OCI-LY7 (cell line): ENCODE results near the gene DPYD. TPM values are rescaled to one million over a fixed set of nuclear protein-coding genes. Genes with fewer than 3 reads are reported as not detected.

Source experiments
- BruUV-seq: library from RNA; stranded (reverse); fragments of 400-500 nt; replicated peaks from 2 replicates; lab custom pipeline; 2021; lab: Mats Ljungman, UMichigan
- CTCF ChIA-PET: fragments of 300-600 bp; sonication (Branson Sonifier 250); formaldehyde crosslinking; loops from one replicate; lab custom pipeline; 2022; ENCODE audit warnings: antibody characterized with exemption; ENCODE audit not compliant: unreplicated experiment; lab: Charles Lee
- POLR2A ChIA-PET: fragments of 300-600 bp; sonication (Branson Sonifier 250); formaldehyde crosslinking; loops from one replicate; lab custom pipeline; 2022; ENCODE audit warnings: antibody characterized with exemption; lab: Charles Lee
- DNase-seq: peaks from one replicate; pipeline ENCODE4 v3.0.0-alpha.2; 2015; ENCODE audit warnings: low spot score
- H2AFZ ChIP-seq: fragments of 200-600 bp; sonication (generic), shearing (Covaris generic); 2 replicates; pipeline ENCODE4 v1.6.1; 2014; ENCODE audit warnings: mild to moderate bottlenecking, antibody characterized with exemption, low read length, moderate library complexity
- H3K27ac ChIP-seq: fragments of 200-600 bp; sonication (generic); 2 replicates; pipeline ENCODE4 v1.5.1; 2014; ENCODE audit warnings: mixed run types, low read depth, mild to moderate bottlenecking, moderate library complexity, low read length, inconsistent platforms; ENCODE audit not compliant: poor library complexity, severe bottlenecking
- H3K36me3 ChIP-seq: fragments of 200-600 bp; sonication (generic); 2 replicates; pipeline ENCODE4 v1.6.1; 2014; ENCODE audit warnings: mild to moderate bottlenecking, antibody characterized with exemption, low read length, moderate library complexity, mixed read lengths; ENCODE audit not compliant: insufficient read depth
- H3K4me1 ChIP-seq: fragments of 200-600 bp; sonication (generic); 2 replicates; pipeline ENCODE4 v1.5.1; 2014; ENCODE audit warnings: mild to moderate bottlenecking, low read length; ENCODE audit not compliant: insufficient read depth, poor library complexity, severe bottlenecking
- H3K4me2 ChIP-seq: fragments of 200-600 bp; sonication (generic); 2 replicates; pipeline ENCODE4 v1.6.1; 2014; ENCODE audit warnings: mild to moderate bottlenecking, low read length
- H3K4me3 ChIP-seq: fragments of 200-600 bp; sonication (generic); 2 replicates; pipeline ENCODE4 v1.5.1; 2014; ENCODE audit warnings: mild to moderate bottlenecking, low read depth, low read length; ENCODE audit not compliant: poor library complexity, severe bottlenecking
- H3K79me2 ChIP-seq: fragments of 200-600 bp; sonication (generic); 2 replicates; pipeline ENCODE4 v1.6.1; 2016; ENCODE audit warnings: low read depth, mild to moderate bottlenecking, low read length, moderate library complexity, mixed read lengths; ENCODE audit not compliant: insufficient read depth
- H3K9me2 ChIP-seq: fragments of 200-600 bp; sonication (generic); 2 replicates; pipeline ENCODE4 v1.6.1; 2016; ENCODE audit warnings: mild to moderate bottlenecking, low read length, mixed read lengths; ENCODE audit not compliant: insufficient read depth
- H3K9me3 ChIP-seq: fragments of 200-600 bp; sonication (generic); 2 replicates; pipeline ENCODE4 v1.6.1; 2014; ENCODE audit warnings: mild to moderate bottlenecking, mixed run types, low read length, mixed read lengths
- H4K20me1 ChIP-seq: fragments of 200-600 bp; sonication (generic); 2 replicates; pipeline ENCODE4 v1.6.1; 2014; ENCODE audit warnings: mild to moderate bottlenecking, antibody characterized with exemption, low read length, moderate library complexity, mixed read lengths; ENCODE audit not compliant: insufficient read depth
- CTCF ChIP-seq: fragments of 200-600 bp; sonication (generic); conservative IDR thresholded peaks from 2 replicates; pipeline ENCODE4 v1.5.1; 2014; ENCODE audit warnings: mild to moderate bottlenecking, antibody characterized with exemption, low read length, moderate library complexity, mixed read lengths
- EZH2phosphoT487 ChIP-seq: fragments of 200-600 bp; sonication (generic); IDR thresholded peaks from 2 replicates; pipeline ENCODE4 v1.6.1; 2018; ENCODE audit warnings: low read depth, borderline replicate concordance, mild to moderate bottlenecking, mixed run types, antibody characterized with exemption, low read length, moderate library complexity, mixed read lengths
- intact Hi-C: fragments of 100-400 bp; cut with micrococcal nuclease; formaldehyde crosslinking; loops from one replicate; pipeline ENCODE4 v1.10.0; 2022; ENCODE audit not compliant: unreplicated experiment
- total RNA-seq, 2 experiments: library from RNA; depleted of rRNA in 1 of 2; stranded (reverse); fragments of >200 nt in 1 of 2; shearing (Covaris generic) in 1 of 2; gene quantifications; 2 replicates each; pipeline ENCODE4 v1.2.3, GENCODE V29; 2014 to 2022

The DPYD gene
- total RNA-seq, 2 experiments from 2014 or later: 5.5 to 13.4 TPM

GRCh38 chr1:97066860-97067259, 854.0 kb downstream of the DPYD start:
- ChIA-PET POLR2A (interaction anchor here (0.6 kb wide), 1 partner anchor 160 kb away, joined by 3 read pairs; no protein-coding TSS in a partner anchor), CTCF (no interaction called here)
- H3K4me2 ChIP-seq: no peak overlapping the region
- H3K36me3 ChIP-seq: no peaks in the 10 kb centered on the region
- intact Hi-C loops: no loop called here
- no peaks in the 10 kb centered on the region for H3K4me1 ChIP-seq
- H3K9me3 ChIP-seq: no peaks in the 10 kb centered on the region
- no peaks in the 10 kb centered on the region for H3K79me2 ChIP-seq
- no TSS peak for BruUV-seq
- no peak overlapping the region for H3K27ac ChIP-seq
- no peak for DNase-seq
- H2AFZ ChIP-seq: no peak overlapping the region
- H3K9me2 ChIP-seq: no peaks in the 10 kb centered on the region
- H3K4me3 ChIP-seq: no peak overlapping the region
- no peaks in the 10 kb centered on the region for H4K20me1 ChIP-seq
- TF ChIP-seq EZH2phosphoT487 (no peak), CTCF (no peak)

GRCh38 chr1:97063532-97063931, 857.3 kb downstream of the DPYD start:
- intact Hi-C loops: no loop called here
- H3K9me2 ChIP-seq: no peaks in the 10 kb centered on the region
- H3K4me3 ChIP-seq: no peak overlapping the region
- ChIA-PET CTCF (no interaction called here), POLR2A (no interaction called here)
- TF ChIP-seq EZH2phosphoT487 (no peak), CTCF (no peak)
- H3K36me3 ChIP-seq: no peaks in the 10 kb centered on the region
- no TSS peak for BruUV-seq
- no peaks in the 10 kb centered on the region for H3K9me3 ChIP-seq
- no peak overlapping the region for H2AFZ ChIP-seq
- H4K20me1 ChIP-seq: no peaks in the 10 kb centered on the region
- H3K79me2 ChIP-seq: no peaks in the 10 kb centered on the region
- no peak for DNase-seq
- no peaks in the 10 kb centered on the region for H3K4me1 ChIP-seq
- no peak overlapping the region for H3K27ac ChIP-seq
- no peak overlapping the region for H3K4me2 ChIP-seq

- H3K4me3 ChIP-seq: no peak overlapping the region
- H2AFZ ChIP-seq: no peak overlapping the region
- POLR2A ChIA-PET: interaction anchor here (1.0 kb wide), 1 partner anchor 11 kb away, joined by 3 read pairs; no protein-coding TSS in a partner anchor
- H3K9me2 ChIP-seq: no peaks in the 10 kb centered on the region
- TF ChIP-seq CTCF (no peak), EZH2phosphoT487 (no peak)
- no peak overlapping the region for H3K27ac ChIP-seq
- H3K9me3 ChIP-seq: 0 out of 2 replicates have a peak, but pooled peaks cover 2% of the 10 kb centered on the region
- intact Hi-C loops: no loop called here
- no peaks in the 10 kb centered on the region for H3K4me1 ChIP-seq
- no peak for DNase-seq
- H3K36me3 ChIP-seq: no peaks in the 10 kb centered on the region
- CTCF ChIA-PET: no interaction called here
- H3K4me2 ChIP-seq: no peak overlapping the region
- H3K79me2 ChIP-seq: no peaks in the 10 kb centered on the region
- H4K20me1 ChIP-seq: no peaks in the 10 kb centered on the region
- BruUV-seq: no TSS peak
These were observed 859.2 kb downstream of the DPYD start for GRCh38 chr1:97061604-97062003.
